PC-9 (cell line): ENCODE results near the gene WDR37. TPM values are rescaled to one million over a fixed set of nuclear protein-coding genes. Genes with fewer than 3 reads are reported as not detected.

ENCODE experiments used
- BruUV-seq: library from RNA; stranded (reverse); fragments of 400-500 nt; replicated peaks from 2 replicates; lab custom pipeline; 2021; lab: Mats Ljungman, UMichigan
- CTCF ChIA-PET: fragments of 300-600 bp; sonication (Branson Sonifier 250); formaldehyde crosslinking; loops from one replicate; lab custom pipeline; 2022; ENCODE audit warnings: antibody characterized with exemption; lab: Charles Lee
- POLR2A ChIA-PET: fragments of 300-600 bp; sonication (Branson Sonifier 250); formaldehyde crosslinking; loops from one replicate; lab custom pipeline; 2022; ENCODE audit warnings: antibody characterized with exemption; ENCODE audit not compliant: unreplicated experiment; lab: Charles Lee
- DNase-seq, 2 experiments: peaks; one replicate each; pipeline versions ENCODE4 v3.0.0 to v3.0.0-alpha.2; 2015 to 2022; ENCODE audit warnings: mixed read lengths in 1 of 2
- H2AFZ ChIP-seq: fragments of 200-600 bp; sonication (generic); 2 replicates; pipeline ENCODE4 v1.8.1; 2017; ENCODE audit warnings: antibody characterized with exemption
- H3F3A ChIP-seq: fragments of 200-600 bp; sonication (generic); 2 replicates; pipeline ENCODE4 v1.8.1; 2017; ENCODE audit warnings: antibody characterized with exemption, mild to moderate bottlenecking, low read depth; ENCODE audit not compliant: insufficient read depth
- H3K27ac ChIP-seq: fragments of 200-600 bp; sonication (generic); 2 replicates; pipeline ENCODE4 v1.6.1; 2016; ENCODE audit warnings: mixed run types
- H3K27me3 ChIP-seq: fragments of 200-600 bp; sonication (generic); 2 replicates; pipeline ENCODE4 v1.6.1; 2016; ENCODE audit warnings: low read depth, mixed run types; ENCODE audit not compliant: insufficient read depth
- H3K36me3 ChIP-seq: fragments of 200-600 bp; sonication (generic); 2 replicates; pipeline ENCODE4 v1.6.1; 2016; ENCODE audit warnings: low read depth, mixed run types
- H3K4me1 ChIP-seq: fragments of 200-600 bp; sonication (generic); replicated peaks from 2 replicates; pipeline ENCODE4 v1.6.1; 2016; ENCODE audit warnings: mixed run types; ENCODE audit not compliant: insufficient read depth
- H3K4me2 ChIP-seq: fragments of 200-600 bp; sonication (generic); 2 replicates; pipeline ENCODE4 v1.6.1; 2017; ENCODE audit warnings: mixed run types
- H3K4me3 ChIP-seq: fragments of 200-600 bp; sonication (generic); 2 replicates; pipeline ENCODE4 v1.6.1; 2016; ENCODE audit warnings: mixed run types
- H3K79me2 ChIP-seq: fragments of 200-600 bp; sonication (generic); 2 replicates; pipeline ENCODE4 v1.6.1; 2017; ENCODE audit warnings: low read depth, mixed run types
- H3K9me2 ChIP-seq: fragments of 200-600 bp; sonication (generic); 2 replicates; pipeline ENCODE4 v1.8.1; 2017; ENCODE audit warnings: mild to moderate bottlenecking; ENCODE audit not compliant: insufficient read depth
- H3K9me3 ChIP-seq: fragments of 200-600 bp; sonication (generic); 2 replicates; pipeline ENCODE4 v1.8.1; 2016; ENCODE audit warnings: low read depth; ENCODE audit not compliant: insufficient read depth
- H4K20me1 ChIP-seq: fragments of 200-600 bp; sonication (generic); 2 replicates; pipeline ENCODE4 v1.8.1; 2017; ENCODE audit not compliant: insufficient read depth
- EZH2 ChIP-seq: fragments of 200-600 bp; sonication (generic); IDR thresholded peaks from 2 replicates; pipeline ENCODE4 v1.8.0; 2017; ENCODE audit warnings: antibody characterized with exemption, low read depth
- intact Hi-C: fragments of 100-400 bp; cut with micrococcal nuclease; formaldehyde crosslinking; loops from one replicate; pipeline ENCODE4 v1.10.0; 2022; ENCODE audit not compliant: unreplicated experiment
- total RNA-seq: library from RNA; stranded (reverse); gene quantifications from 2 replicates; pipeline ENCODE4 v1.2.3, GENCODE V29; 2021
- TF ChIP-seq, protein P1 (sequence below): fragments of 200-600 bp; sonication (generic); conservative IDR thresholded peaks from 2 replicates; pipeline ENCODE4 v1.6.1; 2017; ENCODE audit warnings: mixed run types, antibody characterized with exemption, mild to moderate bottlenecking, moderate library complexity

WDR37 gene
- total RNA-seq, 1 experiment from 2014 or later: 12.3 TPM

DNA sequence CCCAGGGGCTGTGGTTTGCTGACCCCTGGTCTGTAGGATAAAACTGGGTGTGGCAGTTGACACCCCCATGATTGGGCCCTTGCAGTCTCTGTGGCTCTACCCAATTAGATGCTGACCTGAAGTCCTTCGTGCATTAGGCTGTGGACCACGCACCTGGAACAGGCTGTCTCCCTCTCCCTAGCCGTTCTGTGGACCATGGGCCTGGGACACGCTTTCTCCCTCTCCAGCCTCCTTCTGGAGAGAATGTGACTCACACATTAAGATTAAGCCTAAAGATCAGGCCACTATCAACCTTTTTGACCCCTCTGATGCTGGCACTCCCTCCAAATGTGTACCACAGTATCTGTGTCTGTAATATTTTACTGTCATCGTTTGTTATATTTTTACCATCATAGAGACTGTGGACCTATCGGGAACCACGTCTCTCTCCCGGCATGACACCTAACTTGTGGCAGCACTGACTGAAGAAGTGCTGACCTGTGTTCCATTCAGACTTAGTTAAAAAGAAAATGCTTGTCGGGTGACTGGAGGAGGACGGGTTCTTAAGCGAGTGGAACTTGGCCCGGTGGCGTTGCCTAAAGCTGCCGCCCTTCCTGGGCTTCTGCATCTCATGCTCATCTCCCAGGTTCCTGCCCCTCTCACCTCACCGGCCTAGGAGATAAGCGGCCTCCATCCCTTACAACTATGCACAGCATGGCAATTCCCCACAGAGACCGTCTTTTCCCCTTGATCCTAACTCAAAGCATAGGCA lies 92.8 kb downstream of the WDR37 start:
- CTCF ChIA-PET: no interaction called here
- H3K36me3 ChIP-seq: no peaks in the 10 kb centered on the region
- no peak overlapping the region for H3K27ac ChIP-seq
- H3K4me3 ChIP-seq: no peak overlapping the region
- H3K27me3 ChIP-seq: peaks cover 40% of the 10 kb centered on the region
- H3K9me3 ChIP-seq: no peaks in the 10 kb centered on the region
- intact Hi-C loops: no loop called here
- TF ChIP-seq, protein P1, sequence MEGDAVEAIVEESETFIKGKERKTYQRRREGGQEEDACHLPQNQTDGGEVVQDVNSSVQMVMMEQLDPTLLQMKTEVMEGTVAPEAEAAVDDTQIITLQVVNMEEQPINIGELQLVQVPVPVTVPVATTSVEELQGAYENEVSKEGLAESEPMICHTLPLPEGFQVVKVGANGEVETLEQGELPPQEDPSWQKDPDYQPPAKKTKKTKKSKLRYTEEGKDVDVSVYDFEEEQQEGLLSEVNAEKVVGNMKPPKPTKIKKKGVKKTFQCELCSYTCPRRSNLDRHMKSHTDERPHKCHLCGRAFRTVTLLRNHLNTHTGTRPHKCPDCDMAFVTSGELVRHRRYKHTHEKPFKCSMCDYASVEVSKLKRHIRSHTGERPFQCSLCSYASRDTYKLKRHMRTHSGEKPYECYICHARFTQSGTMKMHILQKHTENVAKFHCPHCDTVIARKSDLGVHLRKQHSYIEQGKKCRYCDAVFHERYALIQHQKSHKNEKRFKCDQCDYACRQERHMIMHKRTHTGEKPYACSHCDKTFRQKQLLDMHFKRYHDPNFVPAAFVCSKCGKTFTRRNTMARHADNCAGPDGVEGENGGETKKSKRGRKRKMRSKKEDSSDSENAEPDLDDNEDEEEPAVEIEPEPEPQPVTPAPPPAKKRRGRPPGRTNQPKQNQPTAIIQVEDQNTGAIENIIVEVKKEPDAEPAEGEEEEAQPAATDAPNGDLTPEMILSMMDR: no peak
- no peak for TF ChIP-seq EZH2
- H4K20me1 ChIP-seq: no peaks in the 10 kb centered on the region
- no peak overlapping the region for H3K4me2 ChIP-seq
- BruUV-seq: no TSS peak
- no peaks in the 10 kb centered on the region for H3F3A ChIP-seq
- no peaks in the 10 kb centered on the region for H3K4me1 ChIP-seq
- no peak overlapping the region for H2AFZ ChIP-seq
- POLR2A ChIA-PET: no interaction called here
- DNase-seq: no peak
- H3K9me2 ChIP-seq: no peaks in the 10 kb centered on the region
- no peaks in the 10 kb centered on the region for H3K79me2 ChIP-seq

DNA sequence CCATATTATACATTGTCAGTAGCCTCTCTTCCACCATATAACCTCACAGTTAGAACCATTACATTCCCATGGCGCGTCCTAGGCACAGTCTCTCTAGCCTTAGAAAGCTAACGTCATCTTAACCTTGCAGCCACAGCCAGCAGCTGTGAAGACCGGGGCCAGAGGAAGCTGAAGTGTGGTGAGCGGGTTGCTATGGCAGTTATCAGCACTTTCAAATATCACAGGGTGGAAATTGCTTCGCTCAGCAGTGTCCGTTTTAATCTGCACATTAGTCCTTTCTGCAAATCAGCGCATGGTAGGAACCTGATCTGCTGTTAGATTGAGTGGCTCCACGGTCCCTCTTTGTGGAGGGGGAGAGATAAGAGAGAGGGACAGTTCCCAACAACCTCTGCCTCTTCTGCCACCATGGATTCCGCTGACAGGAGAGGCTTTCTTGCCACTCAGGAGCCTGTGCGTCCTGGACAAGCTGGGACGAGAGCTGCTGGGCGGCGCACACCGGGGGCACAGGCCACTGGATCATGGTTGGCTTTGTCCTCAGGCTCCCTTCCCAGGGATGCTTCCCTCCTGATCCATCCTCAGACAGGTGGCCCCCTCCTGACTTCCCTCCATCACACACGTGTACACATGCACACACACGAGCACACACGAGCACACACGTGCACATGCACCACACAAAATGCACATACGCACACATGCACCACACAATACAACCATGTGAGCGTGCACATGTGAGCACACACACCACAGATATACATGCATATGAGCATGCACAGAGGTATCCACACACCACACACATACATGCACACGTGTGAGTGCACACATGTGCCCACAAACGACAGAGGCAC lies 93.8 kb downstream of the WDR37 start:
- Histone ChIP-seq H3K4me1 (no peaks in the 10 kb centered on the region), H3K4me3 (no peak overlapping the region), H3F3A (no peaks in the 10 kb centered on the region), H3K9me2 (no peaks in the 10 kb centered on the region), H2AFZ (no peak overlapping the region), H4K20me1 (no peaks in the 10 kb centered on the region), H3K27ac (no peak overlapping the region), H3K79me2 (no peaks in the 10 kb centered on the region), H3K27me3 (peaks cover 50% of the 10 kb centered on the region), H3K36me3 (no peaks in the 10 kb centered on the region), H3K4me2 (no peak overlapping the region), H3K9me3 (no peaks in the 10 kb centered on the region)
- intact Hi-C loops: no loop called here
- TF ChIP-seq, protein P1: no peak
- no TSS peak for BruUV-seq
- ChIA-PET CTCF (no interaction called here), POLR2A (no interaction called here)
- DNase-seq: no peak

DNA sequence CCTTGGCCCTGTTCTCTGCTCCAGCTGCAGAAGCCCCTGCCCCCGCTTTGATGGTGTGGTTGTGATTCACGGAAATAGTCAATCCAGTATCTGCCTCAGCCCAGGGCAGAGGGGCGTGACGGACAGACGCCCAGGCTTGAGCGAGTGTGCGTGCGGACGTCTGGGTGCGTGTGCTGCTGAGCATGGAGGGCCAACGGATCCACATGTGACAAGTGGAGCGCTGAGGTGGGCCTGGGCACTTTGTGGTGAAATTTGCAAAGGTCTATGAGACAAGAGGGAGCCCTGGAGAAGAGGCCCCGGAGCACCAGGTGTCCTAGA lies 94.4 kb downstream of the WDR37 start:
- Histone ChIP-seq H3K27ac (no peak overlapping the region), H3K9me3 (no peaks in the 10 kb centered on the region), H3K4me2 (no peak overlapping the region), H2AFZ (no peak overlapping the region), H3F3A (no peaks in the 10 kb centered on the region), H3K36me3 (no peaks in the 10 kb centered on the region), H4K20me1 (no peaks in the 10 kb centered on the region), H3K9me2 (no peaks in the 10 kb centered on the region), H3K4me3 (no peak overlapping the region), H3K79me2 (no peaks in the 10 kb centered on the region), H3K4me1 (no peaks in the 10 kb centered on the region), H3K27me3 (peaks cover 55% of the 10 kb centered on the region)
- no peak for DNase-seq
- ChIA-PET CTCF (no interaction called here), POLR2A (no interaction called here)
- no TSS peak for BruUV-seq
- intact Hi-C loops: no loop called here
- TF ChIP-seq EZH2: no peak
- TF ChIP-seq, protein P1: no peak
